NT2/D1 (cell line): ENCODE results near the gene SNED1.
"Not testable (repeated sequence)": the region's sequence is repeated elsewhere in the genome, so short reads cannot be mapped to it uniquely, and the experiment has no call there.

ENCODE experiments used
- DNase-seq: peaks from one replicate; pipeline ENCODE4 v3.0.0-alpha.2; 2011; ENCODE audit warnings: low read depth, low spot score
- H3K27me3 ChIP-seq: 2 replicates; pipeline ENCODE4 v1.6.0; 2011; ENCODE audit warnings: mild to moderate bottlenecking; ENCODE audit not compliant: insufficient read length, insufficient read depth
- H3K36me3 ChIP-seq: 2 replicates; pipeline ENCODE4 v1.6.1; 2011; ENCODE audit warnings: mild to moderate bottlenecking, low read length, mixed read lengths; ENCODE audit not compliant: insufficient read depth, insufficient read length
- H3K4me1 ChIP-seq: 2 replicates; pipeline ENCODE4 v1.5.1; 2011; ENCODE audit not compliant: insufficient read depth, insufficient read length
- H3K4me3 ChIP-seq: 2 replicates; pipeline ENCODE4 v1.5.1; 2011; ENCODE audit warnings: low read depth; ENCODE audit not compliant: insufficient read length
- H3K9ac ChIP-seq: 2 replicates; pipeline ENCODE4 v1.6.0; 2011; ENCODE audit warnings: low read depth; ENCODE audit not compliant: insufficient read length
- H3K9me3 ChIP-seq: 2 replicates; pipeline ENCODE4 v1.5.1; 2011; ENCODE audit warnings: mild to moderate bottlenecking, low read length; ENCODE audit not compliant: insufficient read depth
- SUZ12 ChIP-seq: IDR thresholded peaks from 2 replicates; pipeline ENCODE4 v1.6.1; 2011; ENCODE audit not compliant: insufficient read length, insufficient read depth; ENCODE audit errors: extremely low read depth
- YY1 ChIP-seq: IDR thresholded peaks from 2 replicates; pipeline ENCODE4 v1.6.1; 2011; ENCODE audit not compliant: insufficient read length, insufficient read depth
- ZNF274 ChIP-seq: IDR thresholded peaks from 2 replicates; pipeline ENCODE4 v1.6.1; 2011; ENCODE audit warnings: mild to moderate bottlenecking, low read depth, low read length

SNED1 gene

DNA sequence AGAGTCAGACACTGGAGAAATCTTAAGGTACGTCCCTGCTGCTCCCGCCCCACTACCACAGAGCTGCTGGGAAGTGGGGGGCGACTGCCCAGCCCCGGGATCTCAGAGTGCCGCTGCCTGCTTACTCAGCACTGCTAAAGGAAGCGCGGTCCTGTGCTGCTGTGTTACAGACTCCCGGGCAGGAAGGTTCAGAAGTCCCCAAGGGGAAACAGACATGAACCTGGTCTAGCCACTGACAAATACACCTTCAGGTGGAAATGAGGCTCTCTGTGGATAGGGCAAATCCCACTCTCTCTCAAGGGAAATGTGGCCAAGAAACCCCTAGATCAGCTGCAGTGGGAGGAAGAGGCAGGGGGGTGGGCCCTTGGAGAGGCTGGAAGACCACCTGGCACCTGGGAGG lies 90.0 kb downstream of the SNED1 start:
- H3K4me1 ChIP-seq: peaks cover 25% of the 10 kb centered on the region
- H3K9me3 ChIP-seq: no peaks in the 10 kb centered on the region
- peak; percentile 44 for DNase-seq
- peak overlapping the region; percentile 50 for H3K9ac ChIP-seq
- TF ChIP-seq YY1 (no peak), ZNF274 (no peak), SUZ12 (no peak)
- peaks cover 59% of the 10 kb centered on the region for H3K36me3 ChIP-seq
- no peak overlapping the region for H3K4me3 ChIP-seq
- H3K27me3 ChIP-seq: no peaks in the 10 kb centered on the region

DNA sequence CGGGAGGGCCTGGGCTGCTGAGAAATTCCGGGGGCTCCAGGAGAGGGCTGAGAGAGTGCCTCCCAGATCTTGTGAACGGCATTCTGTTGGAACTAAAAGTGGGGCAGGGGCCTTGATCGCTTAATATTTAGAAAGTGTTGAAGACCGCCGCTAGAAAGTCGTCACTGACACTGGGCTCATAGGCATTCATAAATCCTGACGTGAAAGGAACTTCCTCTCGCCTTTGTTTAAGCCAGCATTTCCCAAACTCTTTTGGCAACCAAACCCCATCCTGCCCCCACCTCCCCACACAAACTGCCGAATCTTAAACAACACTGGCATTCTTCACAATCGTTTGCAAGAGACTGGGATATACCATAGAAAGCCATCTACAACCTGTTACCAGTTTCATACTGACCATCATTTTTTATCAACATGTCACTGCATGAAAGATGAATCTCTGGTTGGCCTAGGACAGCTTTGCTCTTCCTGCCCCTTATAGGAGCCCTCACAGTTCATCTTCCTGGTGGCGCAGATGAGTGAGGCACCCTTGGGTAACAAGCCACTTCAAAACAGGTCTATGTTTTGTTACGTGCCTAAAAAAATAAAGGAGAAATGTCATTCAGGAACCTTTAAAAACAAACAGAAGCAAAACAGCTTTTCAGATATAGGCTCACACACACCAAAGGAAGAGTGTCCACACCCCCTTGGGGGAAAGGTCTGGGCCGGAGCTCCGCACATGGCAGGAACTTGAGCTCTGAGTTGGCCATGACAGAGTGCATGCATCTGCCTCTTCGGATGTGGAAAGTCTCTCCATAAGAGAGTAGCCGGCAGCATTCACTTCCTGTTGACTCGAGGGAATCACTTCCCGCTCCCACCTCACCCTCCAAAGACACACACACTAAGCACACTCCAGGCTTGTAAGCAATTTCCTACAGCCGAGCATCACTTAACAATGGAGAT lies 90.6 kb downstream of the SNED1 start:
- H3K9me3 ChIP-seq: no peaks in the 10 kb centered on the region
- TF ChIP-seq ZNF274 (no peak), SUZ12 (no peak), YY1 (no peak)
- peaks cover 29% of the 10 kb centered on the region for H3K4me1 ChIP-seq
- H3K4me3 ChIP-seq: no peak overlapping the region
- H3K36me3 ChIP-seq: peaks cover 66% of the 10 kb centered on the region
- peak overlapping the region; percentile 50 for H3K9ac ChIP-seq
- DNase-seq: no peak
- no peaks in the 10 kb centered on the region for H3K27me3 ChIP-seq

DNA sequence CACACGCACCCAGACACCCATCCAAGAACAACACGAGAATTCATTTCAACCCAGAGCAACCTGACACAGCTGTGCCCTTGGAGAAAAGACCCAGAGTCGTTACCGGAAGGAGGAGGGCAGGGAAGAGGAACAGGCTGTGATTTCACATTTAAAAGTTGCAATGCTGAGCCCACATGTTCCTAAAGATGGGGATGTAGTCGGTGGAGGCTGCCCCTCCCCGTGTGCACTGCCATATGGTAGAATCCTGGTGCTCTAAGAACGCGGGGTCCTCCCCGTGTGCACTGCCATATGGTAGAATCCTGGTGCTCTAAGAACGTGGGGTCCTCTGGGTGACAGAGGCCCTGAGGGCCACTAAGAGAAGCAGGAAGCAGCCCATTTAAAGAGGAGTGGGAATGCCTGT lies 92.8 kb downstream of the SNED1 start:
- Histone ChIP-seq H3K36me3 (peaks cover 80% of the 10 kb centered on the region), H3K4me1 (peaks cover 32% of the 10 kb centered on the region), H3K9ac (no peak overlapping the region), H3K4me3 (no peak overlapping the region), H3K9me3 (no peaks in the 10 kb centered on the region), H3K27me3 (no peaks in the 10 kb centered on the region)
- DNase-seq: no peak
- no peak for TF ChIP-seq SUZ12
- TF ChIP-seq YY1: no peak
- TF ChIP-seq ZNF274: no peak

DNA sequence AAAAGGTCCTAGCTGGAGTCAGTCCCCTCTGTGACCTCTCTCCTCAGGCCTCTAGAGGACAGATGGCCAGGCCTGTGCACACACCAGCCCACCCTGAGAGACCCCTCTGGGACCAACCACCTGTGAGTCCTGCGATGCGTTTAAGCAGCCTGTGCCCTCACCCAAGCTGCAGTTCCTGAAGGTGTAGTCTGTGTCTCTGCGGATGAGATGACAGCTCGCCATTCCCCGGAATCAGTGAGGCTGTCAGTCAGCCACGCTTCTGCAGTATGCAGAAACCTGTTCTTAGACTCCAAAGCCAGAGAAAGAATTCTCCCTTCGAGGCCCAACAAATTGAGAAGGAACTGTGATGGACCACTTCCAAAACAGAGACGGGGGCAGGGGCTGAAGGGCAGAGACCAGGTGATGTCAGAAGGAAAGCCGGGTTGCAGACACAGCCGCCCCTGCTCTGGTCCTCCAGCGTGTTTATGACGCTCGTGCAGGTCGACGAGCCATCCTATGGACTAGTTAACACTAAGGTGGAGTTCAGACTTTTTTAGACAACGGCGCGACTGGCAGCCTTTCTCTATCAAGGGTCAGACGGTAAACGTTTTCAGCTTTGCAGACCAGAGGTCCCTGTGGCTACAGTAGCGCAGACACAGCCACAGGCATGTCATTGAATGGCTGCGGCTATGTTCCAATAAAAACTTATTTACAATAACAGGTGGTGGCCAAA lies 93.5 kb downstream of the SNED1 start:
- H3K4me1 ChIP-seq: peaks cover 32% of the 10 kb centered on the region
- no peak for TF ChIP-seq ZNF274
- no peak for TF ChIP-seq YY1
- no peak for TF ChIP-seq SUZ12
- no peak for DNase-seq
- peaks cover 79% of the 10 kb centered on the region for H3K36me3 ChIP-seq
- no peak overlapping the region for H3K9ac ChIP-seq
- no peak overlapping the region for H3K4me3 ChIP-seq
- no peaks in the 10 kb centered on the region for H3K9me3 ChIP-seq
- H3K27me3 ChIP-seq: no peaks in the 10 kb centered on the region

DNA sequence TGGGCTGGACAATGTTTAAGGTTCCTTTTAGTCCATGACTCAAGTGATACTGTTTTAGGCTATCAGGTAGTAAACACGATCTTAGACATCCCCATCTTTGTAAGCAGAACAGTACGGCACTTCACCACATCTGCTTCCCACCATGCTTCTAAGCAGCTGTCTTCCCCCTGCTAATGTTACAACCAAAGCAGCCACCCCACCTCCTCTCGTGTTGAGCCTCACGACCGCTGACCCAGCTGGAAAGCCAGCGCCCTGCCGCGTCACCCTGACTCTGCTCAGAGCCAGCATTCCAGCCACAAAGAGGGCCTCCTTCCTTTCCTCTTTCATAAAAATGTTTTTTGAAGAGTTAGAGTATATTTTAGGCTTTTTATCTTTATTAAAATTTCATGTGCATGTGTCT lies 94.3 kb downstream of the SNED1 start:
- H3K9ac ChIP-seq: no peak overlapping the region
- DNase-seq: no peak
- no peaks in the 10 kb centered on the region for H3K9me3 ChIP-seq
- peaks cover 27% of the 10 kb centered on the region for H3K4me1 ChIP-seq
- TF ChIP-seq YY1 (no peak), ZNF274 (no peak), SUZ12 (no peak)
- H3K4me3 ChIP-seq: no peak overlapping the region
- no peaks in the 10 kb centered on the region for H3K27me3 ChIP-seq
- H3K36me3 ChIP-seq: peaks cover 79% of the 10 kb centered on the region

DNA sequence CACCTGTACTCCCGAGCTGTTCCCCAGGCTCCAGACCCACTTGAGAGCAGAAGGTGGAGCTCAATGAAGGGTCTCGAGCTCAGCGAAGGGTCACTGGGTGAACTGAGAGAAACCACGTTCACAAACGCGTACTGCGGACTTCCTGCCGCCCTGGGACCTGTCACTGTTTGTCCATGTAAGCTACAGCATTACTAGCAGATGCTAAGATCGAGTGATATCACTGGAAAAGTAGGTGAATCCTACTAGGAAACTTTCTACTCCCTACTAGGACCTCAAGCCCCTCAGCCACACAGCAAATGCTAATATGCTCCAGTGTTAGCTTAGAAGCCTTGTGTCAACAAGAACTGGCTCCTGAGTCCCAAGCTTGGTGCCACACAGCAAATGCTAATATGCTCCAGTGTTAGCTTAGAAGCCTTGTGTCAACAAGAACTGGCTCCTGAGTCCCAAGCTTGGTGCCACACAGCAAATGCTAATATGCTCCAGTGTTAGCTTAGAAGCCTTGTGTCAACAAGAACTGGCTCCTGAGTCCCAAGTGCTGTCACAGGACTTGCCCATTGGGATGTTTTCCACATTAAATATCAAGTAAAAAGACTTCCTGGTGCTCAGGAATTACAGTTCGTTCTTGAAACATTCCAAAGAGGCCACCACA lies 94.8 kb downstream of the SNED1 start:
- not testable (repeated sequence) for DNase-seq, H3K9me3 ChIP-seq, H3K27me3 ChIP-seq, H3K4me3 ChIP-seq, H3K9ac ChIP-seq
- H3K4me1 ChIP-seq: peaks cover 26% of the 10 kb centered on the region
- H3K36me3 ChIP-seq: peaks cover 84% of the 10 kb centered on the region

DNA sequence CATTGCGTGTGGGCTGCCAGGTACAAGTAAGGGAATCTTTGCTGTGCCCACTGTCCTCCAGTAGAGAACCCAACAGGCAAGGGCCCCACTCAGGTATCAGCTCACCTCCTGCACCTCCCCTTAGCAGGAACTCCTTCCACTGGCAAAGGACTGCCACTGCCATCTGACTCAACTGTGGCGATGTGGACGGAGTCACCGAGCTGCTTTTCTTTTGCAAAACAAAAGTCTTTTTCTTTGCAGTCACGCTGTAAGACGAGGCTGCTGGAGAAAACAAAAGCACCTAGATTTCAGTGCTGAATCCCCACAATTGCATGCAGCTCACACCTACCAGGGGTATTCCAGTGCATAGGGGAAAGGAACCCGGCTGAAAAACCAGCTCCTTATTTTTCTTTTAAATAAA lies 95.8 kb downstream of the SNED1 start:
- no peaks in the 10 kb centered on the region for H3K27me3 ChIP-seq
- H3K9me3 ChIP-seq: no peaks in the 10 kb centered on the region
- H3K4me3 ChIP-seq: no peak overlapping the region
- H3K4me1 ChIP-seq: peaks cover 21% of the 10 kb centered on the region
- TF ChIP-seq YY1: no peak
- TF ChIP-seq SUZ12: no peak
- TF ChIP-seq ZNF274: no peak
- no peak for DNase-seq
- peaks cover 87% of the 10 kb centered on the region for H3K36me3 ChIP-seq
- no peak overlapping the region for H3K9ac ChIP-seq
